ENCODE data around the gene NPC2. TPM values are rescaled to one million over a fixed set of nuclear protein-coding genes. Genes with fewer than 3 reads are reported as not detected.

Gene NPC2
- total and polyA plus RNA-seq, 9 of the 15 experiments (the other 6 are each of a cell fraction or from before 2014, with no cell fraction given): 16.6 to 74.1 (median 32.6) TPM

GRCh38 chr14:74459976-74460375 is 33.1 kb downstream of the NPC2 start (continued):
- no peak for TF ChIP-seq TSC22D4 (tag; IDR thresholded peaks at IDR 0.05)
- no peak for TF ChIP-seq KDM1A (IDR thresholded peaks at IDR 0.05)
- no peak for TF ChIP-seq ZNF197 (CRISPR knock-in tag; IDR thresholded peaks at IDR 0.05; ENCODE audit: low read depth)
- no peak for TF ChIP-seq MCM7 (IDR thresholded peaks at IDR 0.05)
- TF ChIP-seq POLR2G (IDR thresholded peaks at IDR 0.05; ENCODE audit: low read depth, low read length): no peak
- no peak for TF ChIP-seq PTTG1 (tag; IDR thresholded peaks at IDR 0.05; ENCODE audit: low read depth)
- no peak for TF ChIP-seq TBP (optimal IDR thresholded peaks at IDR 0.05; ENCODE audit: low read depth, low read length)
- TF ChIP-seq ETV5 (CRISPR knock-in tag; IDR thresholded peaks at IDR 0.05; ENCODE audit: low read depth): no peak
- TF ChIP-seq THRB (CRISPR knock-in tag; conservative IDR thresholded peaks at IDR 0.05): no peak

GRCh38 chr14:74459289-74459946 is 33.7 kb downstream of the NPC2 start:
- no peaks in the 10 kb centered on the region for H3K9me3 ChIP-seq (replicated peaks; ENCODE audit: control insufficient read depth, insufficient read depth, low read depth, low read length)
- no peaks in the 10 kb centered on the region; the same call in 1 of the 2 replicates for H4K20me1 ChIP-seq (replicated peaks; ENCODE audit: control insufficient read depth, insufficient read depth, low read length)
- no TSS peak for BruUV-seq (replicated peaks)
- in situ Hi-C loops (cut with MboI) (no loop called here), intact Hi-C loops (cut with micrococcal nuclease) (loop anchor here (5.0 kb wide), 1 partner anchor 33 kb away; the partner anchor contains the start of genes ISCA2 and NPC2)
- POLR2A ChIA-PET: no interaction called here
- 2% methylated on average over 10 of the region's 10 CpGs for WGBS (ENCODE audit: insufficient coverage, low coverage, missing lambda C conversion rate)
- H3K27me3 ChIP-seq (ENCODE audit: control insufficient read depth in 2 of 2, insufficient read depth in 2 of 2, low read length in 2 of 2): peaks cover 7 to 68% of the 10 kb centered on the region in 2 experiments; a peak in 4 of 5 replicates
- DNase-seq (ENCODE audit: extremely low read depth in 1 of 4, low spot score in 3 of 4) (peak; percentile 41 to 53 (median 46)), ATAC-seq (peak; percentile 99), FAIRE-seq (peak; percentile 56)
- CTCF ChIA-PET (ENCODE audit: low intra/inter-chr PET ratio): no interaction called here
- H3K9me1 ChIP-seq (ENCODE audit: control insufficient read depth, insufficient read depth, low read length): no peaks in the 10 kb centered on the region
- H3K9ac ChIP-seq (ENCODE audit: insufficient read depth in 1 of 2, low read depth in 2 of 2, low read length in 2 of 2): no peak overlapping the region
- H3K36me3 ChIP-seq (ENCODE audit: control insufficient read depth, insufficient read depth, low read length): no peaks in the 10 kb centered on the region
- no peak overlapping the region for H3K4me2 ChIP-seq (ENCODE audit: insufficient read depth, low read length)
- H2AFZ ChIP-seq (ENCODE audit: low read depth, low read length): no peak overlapping the region
- no peaks in the 10 kb centered on the region; a peak in 1 of 5 replicates for H3K4me1 ChIP-seq (replicated peaks in 1 of 2; ENCODE audit: control insufficient read depth in 2 of 2, insufficient read depth in 2 of 2, low read length in 2 of 2)
- no peak overlapping the region for H3K27ac ChIP-seq (ENCODE audit: extremely low read depth, low read depth, low read length)
- no peaks in the 10 kb centered on the region for H3K79me2 ChIP-seq (ENCODE audit: control insufficient read depth, insufficient read depth, low read length)
- H3K4me3 ChIP-seq: no peak overlapping the region
- no peak for TF ChIP-seq ZNF57 (CRISPR knock-in tag; IDR thresholded peaks at IDR 0.05)
- peak; percentile 57 to 64 (median 63) for TF ChIP-seq CTCF (IDR thresholded peaks at IDR 0.05 in 2 of 3, conservative IDR thresholded peaks at IDR 0.05 in 1 of 3; ENCODE audit: insufficient read depth in 2 of 3, low read depth in 1 of 3, low read length in 3 of 3)
- TF ChIP-seq NFE2 (IDR thresholded peaks at IDR 0.05; ENCODE audit: low read depth): peak; percentile 76
- TF ChIP-seq SIN3B (IDR thresholded peaks at IDR 0.05; ENCODE audit: low read depth): no peak
- TF ChIP-seq FOSL1 (tag; conservative IDR thresholded peaks at IDR 0.05): 0 out of 2 replicates have a peak, but pooled peaks have one; percentile 35
- peak in 1 of 2 experiments; percentile 45; a peak in 2 of 4 replicates for TF ChIP-seq RAD21 (CRISPR knock-in tag; conservative IDR thresholded peaks at IDR 0.05 in 1 of 2, IDR thresholded peaks at IDR 0.05 in 1 of 2)
- peak; percentile 75 for TF ChIP-seq JUND (IDR thresholded peaks at IDR 0.05; ENCODE audit: borderline replicate concordance, low read depth, low read length)
- TF ChIP-seq JUND (tag; IDR thresholded peaks at IDR 0.05; ENCODE audit: borderline replicate concordance, low read depth, low read length): peak; percentile 40; the same call in 1 of the 3 replicates

Data from K562 (cell line).